Right hindlimb (tissue), 1 donor: ENCODE measurements around the gene BRK1.
"Not testable (repeated sequence)": the region's sequence is repeated elsewhere in the genome, so short reads cannot be mapped to it uniquely, and the experiment has no call there.

ENCODE experiments used
- DNase-seq: peaks from one replicate; pipeline ENCODE4 v3.0.0-alpha.2; 2018

BRK1 gene

DNA sequence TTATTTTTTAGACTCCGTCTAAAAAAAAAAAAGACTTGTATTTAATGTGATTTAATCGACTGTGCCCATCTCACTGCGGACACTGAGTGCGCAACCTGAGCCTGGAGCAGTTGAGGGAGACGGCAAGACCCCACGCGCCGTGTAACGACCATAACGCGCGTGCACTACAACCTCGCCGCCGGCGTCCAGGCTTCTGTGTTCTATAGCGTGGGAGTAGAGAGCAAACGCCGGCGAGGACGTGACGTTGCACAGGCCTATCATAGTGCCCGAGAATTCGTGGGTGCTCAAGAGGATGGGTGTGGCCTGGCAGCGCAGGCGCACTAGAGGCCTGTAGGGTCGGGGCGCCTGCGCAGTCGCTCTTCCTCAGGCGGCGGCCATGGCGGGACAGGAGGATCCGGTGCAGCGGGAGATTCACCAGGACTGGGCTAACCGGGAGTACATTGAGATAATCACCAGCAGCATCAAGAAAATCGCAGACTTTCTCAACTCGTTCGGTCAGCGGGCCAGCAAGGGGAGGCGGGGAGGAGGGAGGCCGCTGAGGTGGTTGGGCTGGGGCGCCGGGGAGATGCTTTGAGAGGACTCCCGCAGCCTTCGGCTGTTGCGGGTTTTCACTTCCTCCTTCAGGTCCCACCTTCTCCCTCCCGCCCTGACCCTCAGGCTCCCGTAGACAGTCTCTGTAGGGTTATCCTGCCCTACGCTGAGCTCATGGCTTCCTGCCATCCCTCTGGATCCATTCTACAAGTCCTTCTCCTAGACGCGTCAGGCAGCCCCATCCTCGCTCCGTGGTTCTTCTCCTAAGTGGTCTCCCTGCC is at the start of gene BRK1:
Gene BRK1 (plus strand): TSS at position 350 of the 812 bp plus-strand sequence. CDS start 27 bp downstream, at position 377.
- peak; percentile 95 for DNase-seq

DNA sequence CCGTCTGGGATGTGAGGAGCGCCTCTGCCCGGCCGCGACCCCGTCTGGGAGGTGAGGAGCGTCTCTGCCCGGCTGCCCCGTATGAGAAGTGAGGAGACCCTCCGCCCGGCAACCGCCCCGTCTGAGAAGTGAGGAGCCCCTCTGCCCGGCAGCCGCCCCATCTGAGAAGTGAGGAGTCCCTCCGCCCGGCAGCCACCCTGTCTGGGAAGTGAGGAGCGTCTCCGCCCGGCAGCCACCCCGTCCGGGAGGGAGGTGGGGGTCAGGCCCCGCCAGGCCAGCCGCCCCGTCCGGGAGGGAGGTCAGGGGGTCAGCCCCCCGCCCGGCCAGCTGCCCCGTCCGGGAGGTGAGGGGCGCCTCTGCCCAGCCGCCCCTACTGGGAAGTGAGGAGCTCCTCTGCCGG is 45.4 kb upstream of the BRK1 start:
- not testable (repeated sequence) for DNase-seq

- no peak for DNase-seq
Measured at GRCh38 chr3:10074666-10075065, 40.8 kb upstream of the BRK1 start.

- DNase-seq: no peak
Measured at GRCh38 chr3:10081871-10082270, 33.6 kb upstream of the BRK1 start.

DNA sequence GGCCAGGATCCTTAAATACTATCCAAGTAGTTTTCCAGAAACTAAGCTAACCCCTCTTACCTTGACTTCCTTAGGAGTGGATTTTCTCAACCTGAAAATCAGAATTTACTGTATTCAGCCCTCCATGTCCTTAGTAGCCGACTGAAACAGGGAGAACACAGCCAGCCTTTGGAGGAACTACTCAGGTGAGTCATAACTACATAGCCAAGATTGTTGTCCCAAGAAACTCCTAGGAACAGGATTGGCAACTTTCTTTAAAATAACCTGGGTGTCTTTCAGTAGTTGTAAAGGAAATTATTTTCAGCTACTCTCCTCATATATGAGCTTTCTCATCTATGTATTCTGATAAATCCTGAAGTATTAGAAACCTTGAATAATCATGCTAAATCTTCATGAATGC is 29.7 kb upstream of the BRK1 start:
- DNase-seq: no peak

DNA sequence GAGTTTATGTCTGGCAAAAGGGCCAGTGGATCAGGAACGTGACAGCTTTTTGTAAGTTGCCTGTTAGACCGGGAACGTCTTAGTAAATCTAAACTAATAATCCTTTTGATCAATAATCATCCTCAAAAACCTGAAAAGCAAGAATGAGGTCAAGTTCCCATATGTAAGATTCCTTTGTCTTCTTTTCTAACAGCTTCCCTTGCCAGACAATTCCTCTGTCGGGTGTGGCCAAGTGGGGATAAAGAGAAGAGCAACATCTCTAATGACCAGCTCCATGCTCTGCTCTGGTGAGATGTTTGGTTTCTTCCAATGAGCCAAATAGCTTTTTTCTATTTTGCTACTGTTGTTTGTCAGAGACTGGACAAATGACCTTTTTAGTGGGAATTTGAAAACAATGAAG is 27.2 kb upstream of the BRK1 start:
- DNase-seq: no peak

- DNase-seq: no peak
Measured at GRCh38 chr3:10090179-10090578, 25.3 kb upstream of the BRK1 start.

DNA sequence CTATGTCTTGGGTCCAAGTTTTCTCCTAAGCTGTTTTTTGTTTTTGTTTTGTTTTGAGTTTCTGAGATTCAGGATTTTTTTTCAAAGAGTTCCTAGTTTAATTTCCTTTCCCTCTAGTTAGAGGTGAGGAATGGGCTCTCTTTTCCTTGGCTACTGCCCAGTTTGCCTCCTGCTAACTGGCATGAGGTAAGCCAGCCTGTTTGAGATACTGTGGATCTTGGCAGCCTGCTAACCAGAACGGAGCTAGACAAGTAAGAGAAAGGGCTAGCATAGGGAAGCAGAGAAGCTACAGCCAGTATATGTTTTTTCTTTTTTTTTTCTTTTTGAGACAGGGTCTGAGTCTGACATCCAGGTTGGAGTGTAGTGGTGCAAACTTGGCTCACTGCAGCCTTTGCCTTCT is 24.7 kb upstream of the BRK1 start:
- not testable (repeated sequence) for DNase-seq

DNA sequence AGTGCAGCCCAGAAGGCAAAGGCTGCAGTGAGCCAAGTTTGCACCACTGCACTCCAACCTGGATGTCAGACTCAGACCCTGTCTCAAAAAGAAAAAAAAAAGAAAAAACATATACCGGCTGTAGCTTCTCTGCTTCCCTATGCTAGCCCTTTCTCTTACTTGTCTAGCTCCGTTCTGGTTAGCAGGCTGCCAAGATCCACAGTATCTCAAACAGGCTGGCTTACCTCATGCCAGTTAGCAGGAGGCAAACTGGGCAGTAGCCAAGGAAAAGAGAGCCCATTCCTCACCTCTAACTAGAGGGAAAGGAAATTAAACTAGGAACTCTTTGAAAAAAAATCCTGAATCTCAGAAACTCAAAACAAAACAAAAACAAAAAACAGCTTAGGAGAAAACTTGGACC is 24.1 kb upstream of the BRK1 start:
- DNase-seq: not testable (repeated sequence)

GRCh38 chr3:10093678-10094077 is 21.8 kb upstream of the BRK1 start:
- no peak for DNase-seq

DNA sequence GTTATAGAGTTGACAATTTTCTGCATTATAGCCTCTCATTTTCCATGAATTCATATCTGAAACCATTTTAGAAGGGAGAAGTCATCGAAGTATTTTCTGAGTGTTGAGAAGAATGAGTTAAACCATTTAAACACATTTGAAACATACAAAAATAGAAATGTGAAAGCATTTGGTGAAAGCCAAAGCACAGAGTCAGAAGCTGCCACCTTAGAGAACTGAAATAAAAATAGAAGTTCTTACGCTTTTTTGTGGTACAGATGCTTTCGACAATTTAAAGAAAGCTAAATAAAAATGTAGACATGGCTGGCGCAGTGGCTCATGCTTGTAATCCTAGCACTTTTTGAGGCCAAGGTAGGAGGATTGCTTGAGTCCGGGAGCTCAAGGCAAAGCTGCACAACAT is 16.4 kb upstream of the BRK1 start:
- DNase-seq: no peak

GRCh38 chr3:10106919-10107318 is 8.6 kb upstream of the BRK1 start:
- no peak for DNase-seq

DNA sequence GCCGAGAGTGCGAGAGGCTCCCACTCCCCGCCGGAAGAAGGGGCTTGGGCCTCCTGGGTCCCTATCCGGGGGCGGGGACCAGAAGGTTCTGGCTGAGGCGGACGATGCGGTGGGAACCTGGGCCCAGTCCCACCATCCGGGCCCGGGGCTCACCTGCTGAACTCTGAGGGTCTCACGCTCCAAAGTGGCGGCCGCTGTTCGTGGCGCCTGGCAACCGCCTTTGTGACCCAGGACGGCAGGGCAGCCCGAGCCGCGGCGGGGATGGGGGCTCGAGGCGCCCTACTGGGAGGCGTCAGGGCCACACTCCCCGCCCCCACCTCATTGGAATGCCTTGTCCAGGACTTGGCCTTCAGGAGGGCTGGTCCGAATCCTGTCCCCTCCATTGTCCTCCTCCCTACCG is 7.4 kb upstream of the BRK1 start, which contains the start of gene FANCD2OS:
Gene FANCD2OS (minus strand): TSS at position 165 of the 400 bp plus-strand sequence. CDS start 3,481 bp downstream, outside the sequence.
- no peak for DNase-seq

DNA sequence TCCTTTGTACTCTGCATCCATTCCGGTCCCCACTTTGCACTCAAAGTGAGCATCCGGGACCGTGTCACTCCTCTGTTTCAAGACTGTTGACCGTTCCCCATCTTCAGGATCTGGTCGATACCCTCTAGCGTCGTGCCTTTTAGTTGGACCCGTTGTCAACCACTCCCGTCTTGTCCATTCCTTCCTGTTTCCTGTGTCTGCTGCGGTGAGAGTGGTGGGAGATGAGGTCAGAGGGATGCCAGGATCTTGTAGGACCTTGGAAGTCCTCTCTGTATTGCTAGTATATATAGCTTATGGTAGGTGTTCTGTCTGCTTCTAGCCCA is 624 bp downstream of the BRK1 start:
- no peak for DNase-seq

- no peak for DNase-seq
Measured at GRCh38 chr3:10116928-10117327, 1.5 kb downstream of the BRK1 start.

DNA sequence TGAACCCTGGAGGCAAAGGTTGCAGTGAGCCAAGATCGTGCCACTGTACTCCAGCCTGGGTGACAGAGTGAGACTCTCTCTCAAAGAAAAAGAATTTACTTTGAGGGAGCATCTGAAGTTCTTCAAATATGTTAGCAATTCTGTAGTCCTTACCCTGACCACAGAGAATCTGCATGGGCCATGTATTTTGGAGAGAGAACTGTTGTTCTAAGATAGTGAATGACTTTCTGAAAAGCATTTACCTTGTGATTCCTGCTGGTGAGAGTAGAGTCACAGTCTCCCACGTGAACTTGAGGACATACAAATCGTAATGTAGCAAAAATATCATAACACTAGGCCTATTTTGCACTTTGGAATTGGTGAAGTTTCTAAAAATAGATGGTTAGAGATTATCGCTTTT is 3.9 kb downstream of the BRK1 start:
- no peak for DNase-seq

DNA sequence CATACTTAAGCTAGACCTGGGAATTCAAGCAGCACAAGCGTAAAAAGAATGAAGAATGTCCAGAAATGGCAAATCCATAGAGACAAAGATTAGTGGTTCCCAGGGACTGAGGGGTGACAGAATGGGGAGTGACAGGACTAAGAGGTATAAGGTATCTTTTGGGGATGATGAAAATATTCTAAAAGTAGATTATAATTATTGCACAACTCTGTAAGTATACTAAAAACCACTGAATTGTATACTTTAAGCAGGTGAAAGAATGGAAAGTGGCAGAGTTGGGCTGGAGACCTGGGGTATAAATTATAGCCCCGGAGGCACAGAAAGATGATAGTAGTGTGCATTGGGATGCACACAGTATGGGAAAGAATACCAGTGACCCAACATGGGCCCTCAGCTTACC is 5.6 kb downstream of the BRK1 start:
- no peak for DNase-seq

- DNase-seq: no peak
Measured at GRCh38 chr3:10122724-10123123, 7.2 kb downstream of the BRK1 start.

DNA sequence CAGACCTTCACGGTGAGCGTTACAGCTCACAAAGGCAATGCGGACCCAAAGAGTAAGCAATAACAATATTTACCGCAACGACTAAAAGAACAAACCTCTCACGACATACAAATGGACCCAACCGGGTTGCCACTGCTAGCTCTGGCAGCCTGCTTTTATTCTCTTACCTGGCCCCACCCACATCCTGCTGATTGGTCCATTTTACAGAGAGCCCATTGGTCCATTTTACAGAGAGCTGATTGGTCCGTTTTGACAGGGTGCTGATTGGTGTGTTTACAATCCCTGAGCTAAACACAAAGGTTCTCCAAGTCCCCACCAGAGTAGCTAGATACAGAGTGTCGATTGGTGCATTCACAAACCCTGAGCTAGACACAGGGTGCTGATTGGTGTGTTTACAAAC is 20.4 kb downstream of the BRK1 start:
- DNase-seq: not testable (repeated sequence)

DNA sequence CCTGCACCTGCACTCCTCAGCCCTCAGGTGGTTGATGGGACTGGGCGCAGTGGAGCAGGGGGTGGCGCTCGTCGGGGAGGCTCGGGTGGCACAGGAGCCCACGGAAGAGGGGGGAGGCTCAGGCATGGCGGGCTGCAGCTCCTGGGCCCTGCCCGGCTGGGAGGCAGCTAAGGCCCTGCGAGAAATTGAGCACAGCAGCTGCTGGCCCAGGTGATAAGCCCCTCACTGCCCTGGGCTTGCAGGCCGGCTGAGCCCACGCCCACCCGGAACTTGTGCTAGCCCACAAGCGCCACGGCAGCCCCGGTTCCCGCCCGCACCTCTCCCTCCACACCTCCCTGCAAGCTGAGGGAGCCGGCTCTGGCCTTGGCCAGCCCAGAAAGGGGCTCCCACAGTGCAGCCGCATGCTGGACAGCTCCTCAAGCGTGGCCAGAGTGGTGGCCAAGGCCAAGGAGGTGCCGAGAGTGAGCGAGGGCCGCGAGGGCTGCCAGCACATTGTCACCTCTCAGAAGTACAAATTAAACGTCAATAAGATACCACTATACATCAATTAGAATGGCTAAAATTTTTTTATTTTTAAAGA is 21.0 kb downstream of the BRK1 start:
- no peak for DNase-seq

GRCh38 chr3:10137178-10137577 is 21.7 kb downstream of the BRK1 start:
- DNase-seq: no peak

DNA sequence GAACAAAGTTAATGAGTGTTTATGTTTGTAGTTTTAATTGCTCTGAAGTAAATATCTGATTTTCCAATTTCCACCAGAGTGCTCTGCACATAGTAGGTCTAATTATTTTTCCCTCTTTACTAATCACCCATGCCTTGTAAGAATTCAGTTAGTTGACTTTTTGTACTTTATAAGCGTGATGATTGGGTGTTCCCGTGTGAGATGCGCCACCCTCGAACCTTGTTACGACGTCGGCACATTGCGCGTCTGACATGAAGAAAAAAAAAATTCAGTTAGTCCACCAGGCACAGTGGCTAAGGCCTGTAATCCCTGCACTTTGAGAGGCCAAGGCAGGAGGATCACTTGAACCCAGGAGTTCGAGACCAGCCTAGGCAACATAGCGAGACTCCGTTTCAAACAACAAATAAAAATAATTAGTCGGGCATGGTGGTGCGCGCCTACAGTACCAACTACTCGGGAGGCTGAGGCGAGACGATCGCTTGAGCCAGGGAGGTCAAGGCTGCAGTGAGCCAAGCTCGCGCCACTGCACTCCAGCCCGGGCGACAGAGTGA is 25.6 kb downstream of the BRK1 start:
- DNase-seq: no peak

DNA sequence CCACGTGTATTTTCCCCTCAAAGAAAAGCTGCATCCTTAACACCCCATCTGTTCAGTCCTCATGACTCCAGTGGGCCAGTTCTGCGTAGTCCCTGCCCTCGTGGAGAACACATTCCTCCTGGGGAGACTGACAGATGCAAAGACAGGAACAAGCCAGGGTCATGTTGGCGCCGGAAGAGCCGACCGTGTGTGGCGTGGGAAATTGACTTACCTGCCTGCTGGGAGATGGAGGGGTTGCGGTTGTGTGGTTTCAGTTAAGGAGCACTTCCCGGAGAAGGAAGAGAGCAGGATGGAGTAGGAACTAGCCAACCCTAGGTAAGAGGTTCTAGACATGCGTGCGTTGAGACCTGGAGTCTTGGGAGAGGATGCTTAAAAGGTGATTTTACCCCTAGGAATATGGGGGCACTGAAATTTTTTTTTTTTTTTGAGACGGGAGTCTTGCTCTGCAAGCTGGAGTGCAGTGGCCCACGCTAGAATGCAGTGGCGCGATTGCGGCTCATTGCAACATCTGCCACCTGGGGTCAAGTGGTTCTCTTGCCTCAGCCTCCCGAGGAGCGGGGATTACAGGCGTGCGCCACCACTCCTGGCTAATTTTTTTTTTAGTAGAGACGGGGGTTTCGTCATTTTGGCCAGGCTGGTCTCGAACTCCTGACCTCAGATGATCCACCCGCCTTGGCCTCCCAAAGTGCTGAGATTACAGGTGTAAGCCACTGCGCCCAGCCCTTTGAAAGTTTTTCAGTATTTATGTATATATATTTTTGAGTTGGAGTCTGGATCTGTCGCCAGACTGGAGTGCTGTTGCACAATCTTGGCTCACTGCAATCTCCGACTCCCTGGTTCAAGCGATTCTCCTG is 27.5 kb downstream of the BRK1 start:
- no peak for DNase-seq
